GM08714 (cell line): ENCODE data around the gene PACRG.
"Not testable (repeated sequence)": the region's sequence is repeated elsewhere in the genome, so short reads cannot be mapped to it uniquely, and the experiment has no call there.

Source experiments
- H3K4me3 ChIP-seq: fragments of 200-500 bp; sonication (Bioruptor generic); 2 replicates; pipeline ENCODE4 v1.5.1; 2014; ENCODE audit warnings: mild to moderate bottlenecking, low read length, inconsistent platforms
- ZNF274 ChIP-seq: IDR thresholded peaks from 2 replicates; pipeline ENCODE4 v1.6.1; 2012; ENCODE audit warnings: mild to moderate bottlenecking, low read depth, low read length

PACRG gene

DNA sequence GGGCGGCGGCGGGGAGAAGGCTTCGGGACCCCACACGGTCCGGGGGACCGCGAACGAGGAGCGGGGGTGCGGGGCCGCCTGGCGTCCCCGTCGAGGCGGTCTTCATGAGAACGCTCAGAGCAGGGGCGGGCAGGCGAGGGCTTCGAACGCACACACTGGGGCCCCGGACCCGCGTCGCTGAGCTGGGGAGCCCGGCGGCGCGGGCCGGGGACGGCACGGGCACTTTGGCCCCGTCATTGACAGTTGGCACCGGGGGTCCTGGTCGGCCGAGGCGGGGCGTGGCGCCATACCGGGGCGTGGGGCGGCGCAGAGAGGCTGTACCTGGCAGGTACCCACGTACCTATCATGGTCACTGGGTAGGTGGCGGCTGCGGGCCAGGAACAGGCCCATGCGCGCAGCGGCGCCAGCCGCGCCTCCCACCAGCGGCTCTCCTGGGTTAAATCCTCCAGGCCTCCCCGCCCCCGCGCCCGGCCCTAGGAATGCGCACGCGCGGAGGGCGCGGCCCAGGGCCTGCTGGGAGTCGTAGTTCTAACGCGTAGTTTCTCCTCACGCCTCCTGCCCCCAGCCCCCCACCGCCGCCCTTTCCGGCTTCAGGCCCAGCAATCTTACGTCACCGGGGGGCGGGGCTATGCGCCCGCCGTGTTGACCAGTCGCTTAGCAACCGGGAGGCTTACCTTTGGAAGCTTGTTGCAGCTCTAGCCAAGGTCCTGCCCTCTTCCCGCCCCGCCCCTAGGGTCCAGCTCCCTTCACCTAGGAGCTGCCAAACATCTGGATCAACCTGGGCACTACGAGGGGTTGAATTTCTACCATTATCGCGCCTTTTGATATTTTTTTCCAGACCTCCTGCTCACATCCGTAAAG lies at the start of gene PACRG, which contains the start of gene PRKN:
PACRG (plus strand) TSS at position 653 of the 861 bp plus-strand sequence.
PRKN (minus strand) TSS at position 445 of the 861 bp plus-strand sequence.
- TF ChIP-seq ZNF274 = no peak
- peak within 1 kb of the TSS; percentile 85 for H3K4me3 ChIP-seq

- H3K4me3 ChIP-seq = not testable (repeated sequence)
These were observed 48.9 kb upstream of the PACRG start for GRCh38 chr6:162678896-162679295.

DNA sequence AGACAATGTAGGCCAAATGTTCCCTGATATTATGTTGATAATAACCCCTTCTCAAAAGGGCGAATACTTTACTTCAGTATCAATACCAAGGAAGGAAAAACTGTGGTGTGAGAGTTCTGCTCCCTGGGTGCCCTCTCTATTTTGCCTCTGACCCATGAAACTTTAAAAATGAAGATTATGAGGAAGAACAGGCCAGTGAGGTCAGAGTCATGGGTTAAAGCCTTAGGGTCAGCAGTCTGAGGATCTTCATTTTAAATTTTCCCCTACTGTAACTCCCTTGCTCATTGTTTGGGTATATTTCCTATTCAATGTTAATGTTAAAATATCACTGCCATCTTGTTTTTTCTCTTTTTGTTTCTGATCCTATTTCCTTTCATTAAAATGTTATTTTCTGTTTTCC lies 48.1 kb upstream of the PACRG start:
- H3K4me3 ChIP-seq = no peak overlapping the region

DNA sequence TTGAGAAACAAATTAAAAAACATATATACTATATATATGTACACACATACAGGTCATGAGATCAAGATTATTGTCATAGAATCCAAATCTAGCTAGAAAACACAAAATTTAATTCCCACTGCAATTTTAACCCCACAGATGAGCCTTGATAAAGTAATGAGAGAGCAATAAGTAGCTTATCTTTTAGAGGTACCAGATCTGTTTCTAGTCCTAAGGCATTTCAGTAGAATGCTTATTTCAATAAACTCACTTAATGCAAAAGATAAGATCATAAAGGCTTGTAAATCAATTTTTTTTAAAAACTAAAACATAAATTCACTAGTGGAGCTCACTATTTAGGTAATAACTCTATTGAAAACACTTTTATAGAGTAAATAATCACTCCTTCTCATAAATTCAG lies 47.4 kb upstream of the PACRG start:
- no peak for TF ChIP-seq ZNF274
- no peak overlapping the region for H3K4me3 ChIP-seq

More for the DNA sequence above, 48.1 kb upstream of the PACRG start:
- TF ChIP-seq ZNF274 = no peak

DNA sequence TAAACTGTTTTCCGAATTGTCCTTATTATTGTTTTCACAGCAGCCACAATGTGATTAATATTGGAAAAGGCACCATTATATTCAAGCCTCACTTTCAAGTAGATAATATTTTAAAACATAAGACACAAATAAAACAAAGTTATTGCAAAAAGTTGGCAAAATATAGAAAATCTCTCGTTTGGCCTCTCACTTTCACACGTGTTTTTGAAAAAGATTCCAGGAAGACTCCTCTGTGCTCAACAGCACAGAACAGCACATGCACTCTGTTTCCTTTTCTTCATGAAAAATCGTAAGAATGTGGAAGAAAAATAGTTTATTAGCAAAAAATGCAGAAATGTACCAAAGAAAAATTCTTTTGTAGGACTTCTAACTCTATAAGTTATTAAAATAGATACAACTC lies 46.9 kb upstream of the PACRG start:
- no peak for TF ChIP-seq ZNF274
- H3K4me3 ChIP-seq = no peak overlapping the region

GRCh38 chr6:162681447-162681846 lies 46.3 kb upstream of the PACRG start:
- no peak overlapping the region for H3K4me3 ChIP-seq
- TF ChIP-seq ZNF274 = no peak

- H3K4me3 ChIP-seq = no peak overlapping the region
- no peak for TF ChIP-seq ZNF274
These were observed 44.6 kb upstream of the PACRG start for GRCh38 chr6:162683135-162683534.

DNA sequence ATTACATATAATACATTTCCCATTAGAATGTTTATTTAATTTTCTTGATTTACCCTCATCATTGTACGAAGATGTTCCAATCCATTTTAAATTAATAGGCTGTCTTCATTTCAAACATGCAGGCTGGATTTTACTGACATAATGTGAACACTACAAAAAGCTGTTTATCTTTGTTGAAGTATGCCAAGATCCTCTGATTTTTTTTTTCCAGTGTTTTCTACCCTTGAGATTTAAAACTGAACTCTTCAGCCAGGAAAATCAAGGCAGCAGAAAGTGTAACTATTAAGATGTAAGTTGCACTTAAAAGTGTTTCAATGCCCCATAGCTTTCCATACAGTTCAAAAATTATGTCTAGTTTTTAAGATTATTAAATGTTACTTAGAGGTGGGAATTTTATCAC lies 43.7 kb upstream of the PACRG start:
- no peak overlapping the region for H3K4me3 ChIP-seq
- TF ChIP-seq ZNF274 = no peak

- H3K4me3 ChIP-seq = no peak overlapping the region
- no peak for TF ChIP-seq ZNF274
These were observed 42.8 kb upstream of the PACRG start for GRCh38 chr6:162684961-162685360.

DNA sequence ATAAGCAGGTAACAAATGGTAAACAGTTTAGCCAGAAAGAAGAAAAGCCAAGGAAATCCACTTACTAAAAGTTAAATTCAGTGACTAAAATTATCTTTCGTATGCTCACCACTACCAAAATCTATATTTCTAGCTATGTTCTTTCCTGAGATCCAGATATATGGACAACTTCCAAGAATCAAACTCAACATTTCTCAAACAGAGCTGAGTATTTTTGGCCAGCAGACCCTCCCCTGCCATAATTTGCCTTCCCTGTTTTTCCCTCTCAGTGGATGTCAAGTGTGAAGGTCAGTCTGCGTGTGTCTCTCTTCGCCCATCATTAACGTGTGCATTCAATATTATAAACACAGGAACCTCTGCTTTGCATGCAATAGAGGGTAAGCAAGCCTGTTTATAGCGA lies 42.2 kb upstream of the PACRG start:
- no peak overlapping the region for H3K4me3 ChIP-seq
- TF ChIP-seq ZNF274 = no peak

GRCh38 chr6:162688751-162689345 lies 38.9 kb upstream of the PACRG start:
- H3K4me3 ChIP-seq = no peak overlapping the region
- no peak for TF ChIP-seq ZNF274

GRCh38 chr6:162690158-162690557 lies 37.6 kb upstream of the PACRG start:
- TF ChIP-seq ZNF274 = no peak

GRCh38 chr6:162697872-162698403 lies 29.8 kb upstream of the PACRG start:
- TF ChIP-seq ZNF274 = no peak
- no peak overlapping the region for H3K4me3 ChIP-seq

More at GRCh38 chr6:162690158-162690557, 37.6 kb upstream of the PACRG start:
- no peak overlapping the region for H3K4me3 ChIP-seq

GRCh38 chr6:162698440-162698839 lies 29.3 kb upstream of the PACRG start:
- H3K4me3 ChIP-seq = no peak overlapping the region
- TF ChIP-seq ZNF274 = no peak

GRCh38 chr6:162699961-162700360 lies 27.8 kb upstream of the PACRG start:
- no peak for TF ChIP-seq ZNF274
- H3K4me3 ChIP-seq = no peak overlapping the region
